ENCODE data around the gene ZSCAN20.
A peak's percentile ranks its signal among the peaks of the same experiment; 100 is the strongest.

DNA sequence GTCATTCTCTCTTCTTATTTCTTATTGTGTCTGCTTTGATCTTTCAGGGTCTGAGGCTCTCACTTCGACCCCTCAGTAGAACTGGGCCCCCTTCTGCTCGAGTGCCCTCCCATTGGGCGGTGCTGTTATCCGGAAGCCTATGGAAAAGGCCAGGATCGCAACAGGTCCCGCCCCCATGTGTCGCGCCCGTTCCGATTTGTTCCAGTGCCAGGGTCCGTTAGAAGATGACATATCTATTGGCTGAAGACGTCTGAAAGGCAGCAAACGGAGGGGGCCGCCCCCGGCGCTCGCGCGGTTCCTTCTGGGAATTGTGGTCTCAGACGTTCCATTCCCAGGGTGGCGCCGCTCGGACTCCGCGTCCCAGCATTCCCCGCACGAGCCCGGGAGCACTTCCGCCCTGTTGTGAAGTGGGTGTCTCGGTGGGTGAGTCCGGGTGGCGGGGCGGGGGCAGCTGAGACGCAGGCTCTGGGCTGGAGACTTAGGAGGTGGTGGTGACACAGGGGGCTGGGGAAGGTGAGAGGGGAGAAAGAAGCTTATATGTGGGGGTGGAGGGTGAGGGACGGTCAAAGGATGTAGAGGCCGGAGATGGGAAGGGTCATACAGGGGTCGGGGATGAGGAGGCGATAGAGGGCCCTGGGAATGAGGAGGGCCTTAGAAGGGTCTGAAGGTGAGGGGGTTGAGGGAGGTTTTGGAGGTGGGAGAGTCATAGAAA lies at the start of gene ZSCAN20:
- TF ChIP-seq CTCF (IDR thresholded peaks at IDR 0.05) (no peak), POLR2A (IDR thresholded peaks at IDR 0.05) (peak in 1 of 2 donors; percentile 32)
